Right cardiac atrium (tissue), 5 donors: ENCODE measurements around the gene DAB1. TPM values are rescaled to one million over a fixed set of nuclear protein-coding genes. Genes with fewer than 3 reads are reported as not detected.
A peak's percentile ranks its signal among the peaks of the same experiment; 100 is the strongest.

Experiments
- ATAC-seq, 2 donors: fragments of 200-7000 bp; cut with Tn5 transposase; one replicate each; pipeline versions ENCODE4 v1.8.0 to v1.9.1; 2020; ENCODE audit warnings: moderate library complexity in 2 of 2, mild to moderate bottlenecking in 1 of 2
- DNase-seq, 3 donors: peaks; one replicate each; pipeline ENCODE4 v3.0.0-alpha.2; 2020
- H3K27ac ChIP-seq: one replicate; pipeline ENCODE4 v1.5.1; 2013; ENCODE audit warnings: mild to moderate bottlenecking, low read length, control low read depth, moderate library complexity
- H3K27me3 ChIP-seq: one replicate; pipeline ENCODE4 v1.6.1; 2013; ENCODE audit not compliant: control insufficient read depth, insufficient read depth
- H3K4me1 ChIP-seq: one replicate; pipeline ENCODE4 v1.6.1; 2013; ENCODE audit warnings: low read length; ENCODE audit not compliant: control insufficient read depth, insufficient read depth
- H3K4me3 ChIP-seq: one replicate; pipeline ENCODE4 v1.5.1; 2013; ENCODE audit warnings: low read length, control low read depth
- H3K9me3 ChIP-seq: one replicate; pipeline ENCODE4 v1.6.1; 2013; ENCODE audit warnings: low read length; ENCODE audit not compliant: control insufficient read depth
- WGBS: extraction: QIAGEN DNeasy Blood & Tissue Kit; methylation state at CpG from one replicate; pipeline ENCODE4 v1.1.7; 2013; 5-methylcytosine and 5-hydroxymethylcytosine counted together
- intact Hi-C, 4 donors: fragments of 100-400 bp; cut with DNase I; formaldehyde crosslinking; loops; one replicate each; pipeline versions ENCODE4 v1.11.0 to v1.14.0; 2022 to 2023
- polyA plus RNA-seq: library from polyadenylated mRNA; stranded (reverse); fragments of 200-250 nt; gene quantifications from one replicate; pipeline ENCODE4 v1.2.3, GENCODE V29; 2013
- total RNA-seq, 4 donors: library from RNA; stranded (reverse); fragmentation: NEBNext Ultra II Directional; extraction: Animal tissue kit (Norgen Biotek cat#: 25700); gene quantifications; one replicate each; pipeline ENCODE4 v1.2.1, GENCODE V29; 2021
- donor health status: healthy with polysubstance abuse.
- donor health status: DM: no; HTN: yes; CAD: no.
- donor health status: DM: no; HTN: no; CAD: no.
- donor health status: DM: no; HTN: yes; CAD: no; lungs with severe emphysema.
- donor health status: DM: yes; HTN: yes; CAD: no.

The DAB1 gene
- total and polyA plus RNA-seq, 5 donors = 2.5 to 10.8 (median 8.7) TPM

- H3K27me3 ChIP-seq = no peaks in the 10 kb centered on the region
- no peaks in the 10 kb centered on the region for H3K4me1 ChIP-seq
- ATAC-seq (no peak), DNase-seq (no peak)
- intact Hi-C loops = no loop called here
- H3K27ac ChIP-seq = no peak overlapping the region
- H3K4me3 ChIP-seq = no peak overlapping the region
- no peaks in the 10 kb centered on the region for H3K9me3 ChIP-seq
- WGBS = 49% methylated on average over 4 of the region's 4 CpGs
Measured at GRCh38 chr1:57319165-57319564, 104.7 kb downstream of the DAB1 start.

DNA sequence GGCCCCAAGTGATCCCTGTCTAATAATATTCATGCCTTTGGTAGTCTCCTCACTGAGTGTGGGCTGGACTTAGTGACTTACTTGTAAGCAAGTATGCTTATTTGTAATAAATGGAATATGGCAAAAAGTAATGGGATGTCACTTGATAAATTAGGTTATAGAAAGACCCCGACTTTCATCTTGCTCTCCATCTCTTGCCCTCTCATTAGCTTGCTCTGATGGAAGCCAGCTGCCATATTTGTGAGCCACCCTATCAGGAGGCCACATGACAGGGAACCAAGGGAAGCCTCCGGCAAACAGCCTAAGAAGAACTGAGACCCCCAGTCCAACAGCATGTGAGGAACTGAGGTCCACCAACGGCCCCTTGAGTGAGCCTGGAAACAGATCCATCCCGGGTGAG lies 107.0 kb downstream of the DAB1 start:
- Histone ChIP-seq H3K4me1 (no peaks in the 10 kb centered on the region), H3K27ac (no peak overlapping the region), H3K4me3 (no peak overlapping the region), H3K9me3 (no peaks in the 10 kb centered on the region), H3K27me3 (no peaks in the 10 kb centered on the region)
- no peak for ATAC-seq
- 88% methylated on average over 4 of the region's 4 CpGs for WGBS
- DNase-seq = no peak
- intact Hi-C loops = no loop called here

DNA sequence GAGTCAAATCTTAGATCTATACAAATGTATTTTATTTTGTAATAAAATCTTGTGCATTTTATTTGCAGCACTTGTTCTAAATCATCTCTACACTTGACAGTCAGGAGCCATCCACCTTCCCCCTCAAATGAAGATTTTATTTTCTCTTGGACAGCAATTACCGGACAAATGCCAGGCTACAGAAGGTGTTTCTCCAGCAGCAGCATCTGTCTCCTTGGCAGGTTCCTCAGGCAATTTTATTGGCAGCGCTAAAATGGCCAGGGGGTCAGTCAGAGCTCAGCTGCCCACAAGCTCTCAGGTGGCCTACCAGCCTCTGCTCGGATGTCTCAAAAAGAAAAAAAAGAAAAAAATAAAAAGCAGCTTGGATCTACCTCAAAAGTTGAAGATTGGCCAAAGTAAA lies 107.6 kb downstream of the DAB1 start:
- ATAC-seq = no peak
- DNase-seq = no peak
- intact Hi-C loops = no loop called here
- Histone ChIP-seq H3K4me3 (no peak overlapping the region), H3K9me3 (no peaks in the 10 kb centered on the region), H3K27ac (no peak overlapping the region), H3K4me1 (no peaks in the 10 kb centered on the region), H3K27me3 (no peaks in the 10 kb centered on the region)
- 91% methylated on average over 3 of the region's 3 CpGs for WGBS

GRCh38 chr1:57312869-57313268 lies 111.0 kb downstream of the DAB1 start:
- Histone ChIP-seq H3K4me1 (no peaks in the 10 kb centered on the region), H3K9me3 (no peaks in the 10 kb centered on the region), H3K27me3 (no peaks in the 10 kb centered on the region), H3K4me3 (no peak overlapping the region), H3K27ac (no peak overlapping the region)
- no peak for DNase-seq
- intact Hi-C loops = no loop called here
- 90% methylated on average over 7 of the region's 7 CpGs for WGBS
- ATAC-seq = no peak

DNA sequence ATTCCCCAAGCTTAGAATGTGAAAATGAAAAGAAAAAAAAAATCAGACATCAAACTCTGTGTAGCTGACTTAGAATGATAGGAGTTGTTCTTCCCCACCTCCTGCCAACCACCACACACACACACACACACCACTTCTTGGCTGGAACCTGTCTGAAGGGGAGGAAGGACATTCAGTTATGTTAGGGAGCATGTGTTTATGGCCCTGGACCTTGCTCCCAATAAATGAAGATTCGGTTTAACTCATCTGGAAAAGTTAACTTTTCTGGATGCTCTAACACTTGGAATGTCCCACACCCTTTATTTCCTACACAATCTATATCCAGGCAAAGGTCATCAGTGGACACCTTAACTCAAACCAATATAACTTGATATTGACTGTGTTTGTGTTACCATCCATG lies 112.4 kb downstream of the DAB1 start:
- intact Hi-C loops = no loop called here
- Histone ChIP-seq H3K27me3 (no peaks in the 10 kb centered on the region), H3K4me1 (no peaks in the 10 kb centered on the region), H3K27ac (no peak overlapping the region), H3K9me3 (no peaks in the 10 kb centered on the region), H3K4me3 (no peak overlapping the region)
- 85% methylated on average over 1 of the region's 1 CpG for whole genome bisulfite sequencing
- DNase-seq (no peak), ATAC-seq (no peak)

DNA sequence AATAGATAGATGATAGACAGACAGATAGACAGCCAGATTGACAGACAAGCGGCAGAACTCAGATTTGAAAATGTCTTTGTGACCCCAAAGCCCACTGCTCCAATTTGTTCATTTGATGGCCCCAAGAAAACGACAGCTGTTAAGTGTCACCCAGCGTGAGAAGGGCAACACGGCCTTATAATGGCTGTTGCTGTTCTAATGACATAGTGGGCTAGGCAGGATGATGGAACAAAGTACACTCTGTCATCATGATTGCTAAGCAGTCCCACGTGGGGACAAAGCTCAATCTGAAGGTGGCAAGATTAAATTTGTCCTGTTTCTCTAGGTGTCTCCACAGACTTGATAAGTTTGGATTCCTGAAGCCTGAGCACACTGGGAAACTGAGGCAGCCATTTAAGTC lies 112.9 kb downstream of the DAB1 start:
- intact Hi-C loops = no loop called here

DNA sequence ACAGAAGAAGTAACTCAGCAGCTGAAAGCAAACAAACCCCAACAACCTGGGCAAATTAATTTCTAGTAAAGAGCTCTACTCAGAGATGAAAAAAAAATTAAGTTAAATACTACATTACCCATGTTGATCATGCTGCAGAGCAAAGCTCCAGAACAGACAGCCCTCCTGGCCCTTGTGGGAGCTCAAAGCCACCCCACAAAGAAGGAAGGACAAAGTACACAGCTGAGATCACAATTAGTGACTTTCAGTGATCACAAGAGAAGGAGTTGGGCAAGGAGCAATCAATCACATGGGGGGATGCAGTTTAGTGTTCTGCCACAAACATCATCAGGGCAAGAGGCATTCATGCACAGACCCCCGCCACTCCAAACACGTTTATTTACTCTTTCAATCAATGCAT lies 114.2 kb downstream of the DAB1 start:
- DNase-seq (no peak), ATAC-seq (no peak)
- WGBS = 87% methylated on average over 2 of the region's 2 CpGs

More for the DNA sequence above, 112.9 kb downstream of the DAB1 start:
- Histone ChIP-seq H3K4me3 (no peak overlapping the region), H3K4me1 (no peaks in the 10 kb centered on the region), H3K9me3 (no peaks in the 10 kb centered on the region), H3K27ac (no peak overlapping the region), H3K27me3 (no peaks in the 10 kb centered on the region)
- WGBS = 59% methylated on average over 5 of the region's 5 CpGs
- DNase-seq = no peak
- no peak for ATAC-seq

DNA sequence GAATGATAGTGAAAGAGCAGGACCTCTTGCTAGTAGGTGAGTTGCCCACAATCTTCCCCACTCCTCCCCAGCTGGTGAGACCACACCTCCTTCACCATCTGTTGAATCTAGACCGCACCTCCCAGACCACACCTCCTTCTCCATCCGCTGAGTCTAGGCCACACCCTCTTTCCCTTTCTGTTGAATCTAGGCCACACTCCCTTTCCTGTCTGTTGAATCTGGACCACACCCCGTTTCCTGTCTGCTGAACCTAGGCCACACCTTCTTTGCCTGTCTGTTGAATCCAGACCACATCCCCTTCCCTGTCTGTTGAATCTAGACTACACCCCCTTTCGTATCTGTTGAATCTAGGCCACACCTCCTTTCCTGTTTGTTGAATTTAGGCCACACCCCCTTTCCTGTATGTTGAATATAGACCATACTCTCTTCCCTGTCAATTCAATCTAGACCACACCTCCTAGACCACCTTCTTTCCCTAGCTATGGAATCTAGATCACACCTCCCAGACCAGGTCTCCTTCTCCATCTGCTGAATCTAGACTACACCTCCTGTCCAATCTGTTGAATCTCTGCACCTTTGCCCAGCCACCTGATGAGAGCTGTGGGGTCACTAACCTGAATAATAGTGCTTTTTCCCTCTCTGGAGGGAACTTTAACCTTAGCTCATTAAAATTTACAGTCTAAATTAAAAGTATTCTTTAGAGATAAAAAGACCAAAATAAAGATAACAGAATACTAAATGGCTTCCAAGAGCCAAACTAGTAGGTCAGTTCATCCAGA lies 116.3 kb downstream of the DAB1 start:
- no peak overlapping the region for H3K27ac ChIP-seq
- no peaks in the 10 kb centered on the region for H3K9me3 ChIP-seq
- intact Hi-C loops = no loop called here
- ATAC-seq (peak; percentile 31 to 90), DNase-seq (no peak)
- WGBS = 70% methylated on average over 4 of the region's 4 CpGs
- H3K4me3 ChIP-seq = no peak overlapping the region
- no peaks in the 10 kb centered on the region for H3K4me1 ChIP-seq
- no peaks in the 10 kb centered on the region for H3K27me3 ChIP-seq

More for the DNA sequence above, 114.2 kb downstream of the DAB1 start:
- Histone ChIP-seq H3K27ac (no peak overlapping the region), H3K4me1 (no peaks in the 10 kb centered on the region), H3K27me3 (no peaks in the 10 kb centered on the region), H3K9me3 (no peaks in the 10 kb centered on the region), H3K4me3 (no peak overlapping the region)
- intact Hi-C loops = no loop called here

GRCh38 chr1:57304591-57304990 lies 119.3 kb downstream of the DAB1 start:
- DNase-seq = no peak
- intact Hi-C loops = no loop called here
- 90% methylated on average over 3 of the region's 3 CpGs for WGBS

GRCh38 chr1:57302812-57303596 lies 120.9 kb downstream of the DAB1 start:
- ATAC-seq = no peak
- H3K4me1 ChIP-seq = no peaks in the 10 kb centered on the region
- no peak for DNase-seq
- H3K4me3 ChIP-seq = no peak overlapping the region
- WGBS = 64% methylated on average over 5 of the region's 5 CpGs
- no peaks in the 10 kb centered on the region for H3K9me3 ChIP-seq
- H3K27me3 ChIP-seq = no peaks in the 10 kb centered on the region
- intact Hi-C loops = no loop called here
- H3K27ac ChIP-seq = no peak overlapping the region

More at GRCh38 chr1:57304591-57304990, 119.3 kb downstream of the DAB1 start:
- no peaks in the 10 kb centered on the region for H3K4me1 ChIP-seq
- no peak overlapping the region for H3K4me3 ChIP-seq
- ATAC-seq = no peak
- no peaks in the 10 kb centered on the region for H3K27me3 ChIP-seq
- H3K9me3 ChIP-seq = no peaks in the 10 kb centered on the region
- H3K27ac ChIP-seq = no peak overlapping the region

DNA sequence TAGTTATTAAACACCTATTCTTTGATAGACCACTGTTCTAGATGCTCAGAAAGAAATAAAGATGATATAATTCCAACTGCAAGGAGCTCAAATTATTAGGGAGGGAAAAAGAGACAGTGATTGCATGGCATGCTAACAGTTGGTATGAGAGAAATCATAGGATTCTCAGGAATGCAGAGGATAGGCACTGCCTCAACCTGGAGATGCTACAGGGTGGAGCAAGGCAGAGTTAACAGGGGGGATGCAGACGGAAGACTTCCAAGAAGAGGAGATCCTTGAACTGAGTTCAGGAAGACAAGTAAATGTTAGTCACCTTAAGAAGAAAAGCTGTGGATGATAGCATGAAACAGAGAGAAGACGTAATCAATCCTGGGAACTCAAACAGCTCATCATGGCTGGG lies 123.7 kb downstream of the DAB1 start:
- DNase-seq (no peak), ATAC-seq (no peak)
- Histone ChIP-seq H3K9me3 (no peaks in the 10 kb centered on the region), H3K4me3 (no peak overlapping the region), H3K27ac (no peak overlapping the region), H3K27me3 (no peaks in the 10 kb centered on the region), H3K4me1 (no peaks in the 10 kb centered on the region)
- WGBS = 80% methylated on average over 2 of the region's 2 CpGs
- intact Hi-C loops = no loop called here
